DMS79 (cell line): ENCODE measurements around the gene GNL2.
A peak's percentile ranks its signal among the peaks of the same experiment; 100 is the strongest.
"Not testable (repeated sequence)": the region's sequence is repeated elsewhere in the genome, so short reads cannot be mapped to it uniquely, and the experiment has no call there.

ENCODE experiments used
- DNase-seq: peaks from one replicate; lab custom pipeline; 2025; lab: John Stamatoyannopoulos, UW

GNL2 gene

GRCh38 chr1:37559080-37559479 is 36.7 kb downstream of the GNL2 start:
- DNase-seq = no peak

GRCh38 chr1:37558411-37558810 is 37.3 kb downstream of the GNL2 start:
- DNase-seq = no peak

GRCh38 chr1:37557402-37557801 is 38.3 kb downstream of the GNL2 start:
- no peak for DNase-seq

- peak; percentile 71 for DNase-seq
Observed at GRCh38 chr1:37556712-37557196, 39.0 kb downstream of the GNL2 start, which contains the start of gene DNALI1. DNALI1 (plus strand) TSS chr1:37556940; CDS start chr1:37556995, 55 bp downstream.

- DNase-seq = peak; percentile 87
Observed at GRCh38 chr1:37553927-37554808, 41.6 kb downstream of the GNL2 start, which contains the start of gene SNIP1. SNIP1 (minus strand) TSS chr1:37554293; CDS start chr1:37554229, 64 bp downstream.

- no peak for DNase-seq
Observed at GRCh38 chr1:37553598-37553926, 42.2 kb downstream of the GNL2 start.

GRCh38 chr1:37549341-37549740 is 46.4 kb downstream of the GNL2 start:
- DNase-seq = no peak

GRCh38 chr1:37545019-37545418 is 50.7 kb downstream of the GNL2 start:
- DNase-seq = no peak

GRCh38 chr1:37544530-37544929 is 51.2 kb downstream of the GNL2 start:
- no peak for DNase-seq

- no peak for DNase-seq
Observed at GRCh38 chr1:37540036-37540785, 55.5 kb downstream of the GNL2 start.

GRCh38 chr1:37539154-37539553 is 56.6 kb downstream of the GNL2 start:
- DNase-seq = not testable (repeated sequence)

GRCh38 chr1:37537378-37537777 is 58.4 kb downstream of the GNL2 start:
- no peak for DNase-seq

- DNase-seq = no peak
Observed at GRCh38 chr1:37533317-37534093, 62.2 kb downstream of the GNL2 start.

GRCh38 chr1:37532418-37533156 is 63.1 kb downstream of the GNL2 start:
- DNase-seq = not testable (repeated sequence)

- DNase-seq = not testable (repeated sequence)
Observed at GRCh38 chr1:37529888-37530287, 65.8 kb downstream of the GNL2 start.

GRCh38 chr1:37519613-37520012 is 76.1 kb downstream of the GNL2 start:
- no peak for DNase-seq

GRCh38 chr1:37518929-37519328 is 76.8 kb downstream of the GNL2 start:
- DNase-seq = not testable (repeated sequence)

- DNase-seq = not testable (repeated sequence)
Observed at GRCh38 chr1:37518241-37518640, 77.5 kb downstream of the GNL2 start.

- no peak for DNase-seq
Observed at GRCh38 chr1:37517569-37517968, 78.2 kb downstream of the GNL2 start.
